Measurements from ENCODE around the gene USH2A.

USH2A gene

GRCh38 chr1:215581896-215582295 is 841.4 kb downstream of the USH2A start:
- no peak for DNase-seq

Data from effector CD4-positive, alpha-beta T cell (primary cell).